GM20000 (cell line): ENCODE data around the gene CLHC1.
"Not testable (repeated sequence)": the region's sequence is repeated elsewhere in the genome, so short reads cannot be mapped to it uniquely, and the experiment has no call there.

Experiments
- DNase-seq: peaks from one replicate; pipeline ENCODE4 v3.0.0; 2012; ENCODE audit warnings: low spot score
- CTCF ChIP-seq: IDR thresholded peaks from 2 replicates; pipeline ENCODE4 v1.5.1; 2012; ENCODE audit warnings: mild to moderate bottlenecking, control low read depth; ENCODE audit errors: extremely low read depth, missing control alignments

CLHC1 gene

GRCh38 chr2:55268288-55268906, 36.3 kb upstream of the CLHC1 start:
- TF ChIP-seq CTCF = no peak
- DNase-seq = no peak

- DNase-seq = not testable (repeated sequence)
Observed at GRCh38 chr2:55259586-55259985, 27.5 kb upstream of the CLHC1 start.

DNA sequence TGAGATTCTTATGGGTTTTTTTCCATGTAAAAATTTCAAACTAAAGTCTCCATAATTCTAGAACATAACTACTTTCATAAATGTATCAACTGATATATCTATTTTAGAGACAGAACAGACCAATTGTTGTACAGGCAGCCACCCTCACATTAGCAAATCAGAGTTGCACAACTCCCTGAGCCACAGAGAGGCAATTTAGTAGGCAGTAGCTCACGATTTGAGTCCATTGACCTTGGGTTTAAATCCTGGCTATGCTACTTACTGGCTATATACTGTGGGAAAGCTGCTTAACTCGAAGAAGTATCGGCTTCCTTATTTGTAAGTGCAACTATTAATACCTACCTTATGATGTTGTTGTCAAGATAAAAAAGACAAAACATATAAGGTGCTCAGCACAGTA, 20.7 kb upstream of the CLHC1 start:
- no peak for TF ChIP-seq CTCF
- DNase-seq = no peak

DNA sequence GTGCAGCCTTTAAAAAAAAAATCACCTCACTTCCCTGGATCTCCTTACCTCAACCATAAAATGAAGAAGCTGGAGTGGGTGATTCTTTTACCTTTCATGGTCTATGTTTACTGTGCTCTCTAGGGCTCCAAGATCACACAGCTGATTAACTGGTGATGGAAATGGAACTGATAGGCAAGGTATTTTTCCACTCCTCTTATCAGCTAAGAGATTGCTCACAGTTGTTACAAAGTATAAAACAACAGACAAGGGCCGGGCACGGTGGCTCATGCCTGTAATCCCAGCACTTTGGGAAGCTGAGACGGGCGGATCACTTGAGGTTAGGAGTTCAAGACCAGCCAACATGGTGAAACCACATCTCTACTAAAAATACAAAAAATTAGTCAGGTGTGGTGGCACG, 14.9 kb upstream of the CLHC1 start:
- TF ChIP-seq CTCF = no peak
- no peak for DNase-seq

- no peak for DNase-seq
- no peak for TF ChIP-seq CTCF
Observed at GRCh38 chr2:55245411-55245810, 13.3 kb upstream of the CLHC1 start.

DNA sequence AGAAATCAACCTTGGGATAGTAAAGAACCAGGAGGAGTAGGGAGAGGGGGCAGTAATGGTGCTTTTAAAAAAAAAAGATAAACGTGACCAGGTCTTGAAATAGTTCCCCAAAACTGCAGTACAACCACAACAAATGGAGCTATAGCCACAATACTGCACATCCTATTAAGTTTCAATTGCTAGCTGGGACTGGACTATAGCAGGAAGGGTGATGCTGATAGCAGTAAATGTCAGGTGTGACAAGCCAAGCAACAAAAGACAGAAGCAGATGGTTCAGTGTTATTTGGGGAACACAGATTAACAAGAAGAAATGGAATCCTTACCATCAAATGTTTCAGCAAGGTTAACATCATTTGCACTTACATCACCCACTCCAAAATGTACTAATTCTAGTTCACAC, 10.5 kb upstream of the CLHC1 start:
- TF ChIP-seq CTCF = no peak
- no peak for DNase-seq

DNA sequence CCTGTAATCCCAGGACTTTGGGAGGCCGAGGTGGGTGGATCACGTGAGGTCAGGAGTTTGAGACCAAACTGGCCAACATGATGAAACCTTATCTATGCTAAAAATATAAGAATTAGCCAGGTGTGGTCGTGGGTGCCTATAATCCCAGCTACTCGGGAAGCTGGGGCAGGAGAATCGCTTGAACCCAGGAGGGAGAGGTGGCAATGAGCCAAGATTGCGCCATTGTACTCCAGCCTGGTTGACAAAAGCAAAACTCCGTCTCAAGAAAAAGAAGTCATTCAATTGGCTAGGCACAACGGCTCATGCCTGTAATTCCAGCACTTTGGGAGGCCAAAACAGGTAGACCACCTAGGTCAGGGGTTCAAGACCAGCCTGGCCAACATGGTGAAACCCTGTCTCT, 9.5 kb upstream of the CLHC1 start:
- DNase-seq = not testable (repeated sequence)

DNA sequence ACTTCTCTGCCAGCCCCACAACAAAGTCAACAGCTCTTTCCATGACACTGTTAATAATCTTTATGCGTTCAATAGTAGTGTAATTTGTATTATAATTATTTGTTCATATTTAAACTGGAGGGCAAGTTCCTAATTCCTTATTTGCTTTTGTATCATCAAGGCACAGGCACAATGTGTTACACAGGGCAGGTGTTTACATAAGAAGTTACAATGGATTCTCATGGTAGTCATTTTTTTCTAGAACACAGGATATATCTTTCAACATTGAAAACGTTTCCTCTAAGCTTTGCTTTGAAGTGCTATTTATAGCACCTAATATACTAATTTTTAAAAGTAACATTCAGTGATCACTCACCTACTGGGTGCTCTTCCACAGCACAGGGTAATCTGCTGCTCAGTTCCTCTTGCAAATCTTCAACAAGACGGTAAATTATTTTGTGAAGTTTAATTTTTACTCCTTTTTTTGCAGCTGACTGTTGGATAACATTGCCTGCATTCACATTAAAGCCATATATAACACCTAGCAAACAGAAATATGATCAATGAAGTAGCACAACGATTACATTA, 7.6 kb upstream of the CLHC1 start:
- DNase-seq = no peak
- no peak for TF ChIP-seq CTCF
